SW 1271 (cell line): ENCODE data around the gene ELAVL1.
"Not testable (repeated sequence)": the region's sequence is repeated elsewhere in the genome, so short reads cannot be mapped to it uniquely, and the experiment has no call there.

Experiments
- DNase-seq, 2 experiments: peaks; one replicate each; lab custom pipeline; 2025; lab: John Stamatoyannopoulos, UW

ELAVL1 gene

DNA sequence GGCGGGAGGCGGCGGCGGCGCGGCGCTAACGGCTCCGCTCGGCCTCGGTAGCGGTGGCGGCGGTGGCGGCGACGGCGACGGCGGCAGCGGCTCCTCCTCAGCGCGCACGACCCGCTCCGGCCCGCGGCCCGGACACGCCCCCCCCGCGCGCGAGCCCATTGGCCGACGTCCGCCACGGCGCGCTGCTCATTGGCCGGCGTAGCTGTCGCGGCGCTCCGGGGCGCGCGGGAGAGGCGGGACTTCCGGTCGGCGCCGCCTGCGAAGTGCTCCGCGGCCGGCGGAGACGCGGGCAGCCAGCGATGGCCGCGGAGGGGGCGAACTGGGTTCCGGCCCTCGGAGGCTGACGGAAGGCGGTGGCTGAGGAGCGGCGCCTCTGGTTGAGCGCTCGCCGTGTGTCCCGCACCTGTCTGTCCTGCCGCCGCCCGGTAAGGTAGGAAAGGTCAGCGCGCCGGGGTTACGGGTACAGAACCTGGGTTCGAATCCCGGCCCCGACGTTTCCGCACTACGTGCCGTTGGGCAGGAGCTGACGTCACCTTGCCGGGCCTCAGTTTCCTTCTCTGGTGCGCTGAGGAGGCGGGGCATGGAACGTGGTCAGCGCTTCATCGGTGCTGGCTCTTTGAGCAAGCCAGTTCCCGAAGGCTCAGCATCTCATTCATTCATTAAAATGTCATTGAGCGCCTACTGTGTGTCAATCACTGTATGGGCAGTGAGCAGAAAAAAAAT lies at the start of gene ELAVL1:
Gene ELAVL1, minus strand, starts transcription at position 108 of the 723 bp plus-strand sequence. CDS start 13,826 bp downstream, outside the sequence.
- DNase-seq = peak; percentile 56 to 78

GRCh38 chr19:8054169-8054568 lies 48.7 kb upstream of the ELAVL1 start:
- DNase-seq = no peak

GRCh38 chr19:8052464-8052859 lies 47.0 kb upstream of the ELAVL1 start, which contains the start of gene CCL25:
Gene CCL25 (plus strand): TSS chr19:8052760. CDS start chr19:8053050, 290 bp downstream.
- no peak for DNase-seq

DNA sequence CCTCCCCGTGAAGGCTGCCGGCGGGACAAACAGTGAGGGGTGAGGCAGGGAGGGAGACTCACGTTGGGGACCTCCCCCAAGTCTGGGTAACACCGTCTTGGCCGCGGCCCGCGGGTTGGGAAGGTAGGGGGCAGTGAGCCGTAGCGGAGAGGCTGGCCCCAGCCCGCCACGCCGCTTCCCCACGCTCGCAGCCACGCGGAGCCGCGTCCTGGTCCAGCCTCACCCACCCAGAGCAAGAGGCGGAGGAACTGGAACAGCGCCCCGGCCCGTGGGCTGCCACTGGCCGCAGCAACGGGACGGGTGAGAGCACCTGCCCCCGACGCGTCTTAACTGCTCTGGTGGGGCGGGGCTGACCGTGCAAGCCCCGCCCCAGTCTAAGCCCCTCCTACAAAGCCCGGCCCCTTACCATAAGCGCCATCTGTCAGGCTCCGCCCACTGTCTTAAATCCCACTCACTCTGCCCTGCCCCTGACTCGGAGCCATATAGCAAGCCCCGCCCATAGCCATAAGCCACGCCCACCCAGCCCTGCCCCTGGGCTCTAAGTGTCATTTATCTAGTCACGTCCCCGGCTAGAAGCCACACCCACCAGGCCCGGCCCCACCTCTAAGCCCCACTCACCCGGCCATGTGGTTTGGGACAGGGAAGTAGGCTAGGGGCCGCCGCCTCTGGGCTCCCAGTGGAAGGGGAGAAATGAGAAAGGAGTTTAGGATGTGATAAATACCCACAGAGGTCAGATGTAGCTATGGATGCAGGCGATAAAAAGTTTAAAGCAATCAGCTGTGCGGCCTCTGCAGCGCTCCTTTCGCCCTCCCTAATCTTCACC lies 45.0 kb upstream of the ELAVL1 start:
- peak in 1 of 2 experiments; percentile 37 for DNase-seq

DNA sequence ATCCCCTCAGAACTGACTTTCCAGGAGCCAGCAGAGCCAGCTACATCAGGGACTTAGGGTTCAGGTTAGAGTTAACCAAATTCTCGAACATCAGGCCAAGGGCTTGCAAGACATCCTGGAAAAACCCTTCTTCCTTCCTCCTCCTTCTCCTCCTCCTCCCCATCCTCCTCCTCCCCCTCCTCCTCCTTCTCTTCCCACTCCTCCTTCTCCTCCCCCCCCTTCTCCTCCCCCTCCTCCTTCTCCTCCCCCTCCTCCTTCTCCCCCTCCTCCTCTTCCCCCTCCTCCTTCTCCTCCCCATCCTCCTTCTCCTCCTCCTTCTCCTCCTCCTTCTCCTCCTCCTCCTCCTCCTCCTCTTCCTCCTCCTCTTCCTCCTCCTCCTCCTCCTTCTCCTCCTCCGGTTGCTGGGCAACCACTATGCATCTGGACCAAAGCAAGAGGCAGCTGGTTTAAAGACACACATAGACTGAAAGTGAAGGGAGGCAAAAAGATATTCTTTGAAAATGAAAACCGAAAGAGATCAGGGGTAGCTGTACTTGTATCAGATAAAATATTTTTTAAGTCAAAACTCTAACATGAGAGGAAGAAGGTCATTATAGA lies 41.2 kb upstream of the ELAVL1 start:
- DNase-seq = no peak

DNA sequence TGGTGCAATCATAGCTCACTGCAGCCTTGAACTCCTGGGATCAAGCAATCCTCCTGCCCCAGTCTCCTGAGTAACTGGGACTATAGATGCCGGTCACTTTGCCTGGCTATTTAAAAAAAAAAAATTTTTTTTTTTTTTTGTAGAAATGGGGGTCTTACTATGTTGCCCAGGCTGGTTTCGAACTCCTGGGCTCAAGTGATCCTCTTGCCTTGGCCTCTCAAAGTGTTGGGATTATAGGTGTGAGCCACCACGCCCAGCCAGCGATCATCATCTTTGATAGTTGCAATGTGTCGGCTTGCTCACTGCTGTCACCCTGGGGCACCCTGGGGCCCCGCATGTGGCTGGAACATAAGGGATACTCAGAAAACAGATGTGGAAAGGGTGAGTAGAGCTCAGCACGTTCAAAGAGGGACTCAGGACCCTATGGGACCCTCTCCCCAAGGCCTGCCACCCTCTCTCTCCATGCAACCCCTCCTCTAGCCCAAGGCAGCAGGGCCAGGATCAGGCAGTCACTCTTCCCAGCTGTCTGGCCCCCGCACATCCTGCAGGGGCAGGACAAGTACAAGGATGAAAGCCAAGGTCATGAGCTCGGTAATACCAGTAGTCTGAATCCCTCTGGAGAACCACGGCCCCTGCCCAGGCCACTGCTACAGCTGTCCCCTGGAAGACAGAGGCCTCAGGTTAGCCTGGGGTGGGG lies 40.6 kb upstream of the ELAVL1 start:
- DNase-seq = no peak

- no peak for DNase-seq
Observed at GRCh38 chr19:8044018-8044417, 38.6 kb upstream of the ELAVL1 start.

- no peak for DNase-seq
Observed at GRCh38 chr19:8042900-8043299, 37.5 kb upstream of the ELAVL1 start.

- no peak for DNase-seq
Observed at GRCh38 chr19:8041531-8041931, 36.1 kb upstream of the ELAVL1 start.

GRCh38 chr19:8039231-8039630 lies 33.8 kb upstream of the ELAVL1 start:
- no peak for DNase-seq

- DNase-seq = no peak
Observed at GRCh38 chr19:8038815-8039214, 33.4 kb upstream of the ELAVL1 start.

- DNase-seq = no peak
Observed at GRCh38 chr19:8036434-8037099, 31.1 kb upstream of the ELAVL1 start.

DNA sequence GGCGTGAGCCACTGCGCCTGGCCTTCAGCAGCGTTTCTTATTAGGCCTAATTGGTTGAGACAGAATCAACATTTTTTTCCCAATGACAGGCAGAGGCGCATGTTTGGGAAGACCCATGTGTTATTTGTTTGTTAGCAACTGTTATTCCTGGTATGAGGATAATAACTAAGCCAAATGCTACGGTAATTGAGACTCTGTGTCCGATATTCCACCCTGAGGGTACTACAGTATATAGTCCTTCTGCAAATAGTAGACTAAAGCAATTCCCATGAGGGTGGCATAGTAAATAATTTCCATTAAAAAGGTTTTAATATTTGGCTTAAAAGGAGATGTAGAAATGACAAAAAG lies 28.7 kb upstream of the ELAVL1 start:
- no peak for DNase-seq

DNA sequence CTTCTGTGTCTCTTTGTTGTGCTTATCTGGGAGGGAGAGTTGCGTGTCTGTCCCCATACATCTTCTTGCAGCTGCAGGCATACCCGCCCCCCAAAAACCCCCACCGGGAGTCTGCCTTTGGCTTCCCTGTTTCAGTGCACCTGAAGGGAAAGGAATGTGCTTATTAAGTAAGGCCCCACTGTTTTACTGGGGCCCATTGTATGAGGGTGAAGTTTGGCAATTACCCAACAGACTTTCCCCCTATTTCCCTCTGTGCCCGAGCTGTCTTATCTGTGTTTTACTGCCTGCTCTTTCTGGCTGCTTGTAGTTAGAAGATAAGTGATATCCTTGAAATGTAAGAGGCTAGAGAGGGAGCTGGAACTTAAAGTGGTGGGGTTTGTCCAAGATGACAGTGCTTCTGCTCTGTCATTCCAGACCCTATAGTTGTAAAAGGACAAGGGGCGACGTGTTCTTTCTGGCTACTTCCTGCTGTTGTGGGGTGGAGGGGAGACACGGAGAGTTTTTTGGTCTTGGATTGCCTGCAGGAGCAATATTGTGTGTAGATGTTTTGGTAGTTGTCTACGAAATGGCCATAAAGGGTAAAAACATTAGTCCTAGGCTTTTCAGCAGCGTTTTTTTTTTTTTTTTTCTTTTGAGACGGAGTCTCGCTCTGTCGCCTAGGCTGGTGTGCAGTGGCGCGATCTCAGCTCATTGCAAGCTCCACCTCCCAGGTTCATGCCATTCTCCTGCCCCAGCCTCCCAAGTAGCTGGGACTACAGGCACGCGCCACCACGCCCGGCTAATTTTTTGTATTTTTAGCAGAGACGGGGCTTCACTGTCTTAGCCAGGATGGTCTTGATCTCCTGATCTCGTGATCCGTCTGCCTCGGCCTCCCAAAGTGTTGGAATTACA lies 28.1 kb upstream of the ELAVL1 start:
- not testable (repeated sequence) for DNase-seq

- DNase-seq = no peak
Observed at GRCh38 chr19:8030960-8031359, 25.5 kb upstream of the ELAVL1 start.

DNA sequence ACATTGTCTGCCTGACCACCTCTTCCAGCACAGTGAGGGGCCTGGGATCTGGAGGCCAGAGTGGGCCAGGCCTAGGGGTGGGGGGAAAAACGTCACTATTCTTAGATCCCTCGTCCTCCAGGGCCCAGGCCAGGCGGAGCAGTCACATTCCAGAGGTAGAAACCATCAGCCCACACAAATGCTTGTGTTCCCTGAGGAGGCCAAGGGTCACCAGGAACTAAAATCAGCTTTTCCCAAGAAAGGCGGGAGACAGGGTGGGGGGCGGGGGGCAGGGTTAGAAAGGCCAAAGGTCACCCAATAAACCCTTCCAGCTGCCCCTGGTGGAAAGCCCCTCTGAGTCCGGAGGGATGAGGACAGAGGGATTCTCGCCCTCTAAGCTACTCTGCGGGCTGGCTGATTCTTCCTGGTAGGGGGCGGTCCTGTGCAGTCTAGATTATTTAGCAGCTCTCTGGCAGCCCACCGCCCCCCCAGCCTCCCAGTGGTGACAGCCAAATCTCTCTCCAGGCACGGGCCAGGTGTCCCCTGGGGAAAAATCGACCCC lies 23.6 kb upstream of the ELAVL1 start:
- no peak for DNase-seq

GRCh38 chr19:8025316-8025715 lies 19.9 kb upstream of the ELAVL1 start:
- no peak for DNase-seq

DNA sequence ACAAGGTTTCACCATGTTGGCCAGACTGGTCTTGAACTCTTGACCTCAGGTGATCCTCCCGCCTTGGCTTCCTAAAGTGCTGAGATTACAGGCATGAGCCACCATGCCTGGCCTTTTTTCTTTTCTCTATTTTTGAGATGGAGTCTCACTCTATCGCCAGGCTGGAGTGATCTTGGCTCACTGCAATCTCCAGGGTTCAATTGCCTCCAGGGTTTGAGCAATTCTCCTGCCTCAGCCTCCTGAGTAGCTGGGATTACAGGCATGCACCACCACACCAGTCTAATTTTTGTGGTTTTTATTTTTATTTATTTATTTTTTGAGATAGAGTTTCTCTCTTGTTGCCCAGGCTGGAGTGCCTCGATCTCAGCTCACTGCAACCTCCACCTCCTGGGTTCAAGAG lies 18.8 kb upstream of the ELAVL1 start:
- not testable (repeated sequence) for DNase-seq

DNA sequence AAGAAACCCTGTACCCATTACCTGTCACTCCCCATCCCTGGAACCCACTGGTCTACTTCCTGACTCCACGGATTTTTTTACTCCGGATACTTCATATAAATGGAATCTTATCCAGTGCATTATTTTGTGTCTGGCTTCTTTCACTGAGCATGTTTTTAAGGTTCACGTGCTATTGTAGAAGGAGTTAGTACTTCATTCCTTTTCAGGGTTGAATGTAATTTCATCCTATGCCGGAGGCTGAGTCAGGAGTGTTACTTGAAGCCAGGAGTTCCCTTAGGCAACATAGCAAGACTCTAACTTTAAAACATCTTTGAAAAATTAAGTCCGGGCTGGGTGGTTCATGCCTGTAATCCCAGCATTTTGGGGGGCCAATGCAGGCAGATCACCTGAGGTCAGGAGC lies 17.9 kb upstream of the ELAVL1 start:
- no peak for DNase-seq

DNA sequence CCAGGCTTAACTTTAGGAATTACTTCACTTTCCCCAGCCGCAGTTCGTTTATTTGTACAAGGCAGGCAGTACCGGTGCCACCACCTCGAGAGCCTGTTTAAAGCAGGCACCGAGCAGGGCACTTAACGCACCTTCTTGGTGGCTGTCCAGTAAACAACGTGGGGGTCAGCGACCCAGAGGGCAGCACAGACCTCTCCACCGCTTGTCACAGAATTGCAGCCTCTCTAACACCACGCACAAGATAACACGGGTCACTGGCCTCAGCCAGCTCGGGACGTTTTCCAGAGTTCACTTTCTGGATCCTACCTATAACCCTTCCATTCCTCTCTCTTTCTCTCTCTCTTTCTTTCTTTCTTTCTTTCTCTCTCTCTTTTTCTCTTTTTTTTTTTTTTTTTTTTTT lies 16.8 kb upstream of the ELAVL1 start:
- no peak for DNase-seq
